ENCODE data around the gene FBN3. TPM values are rescaled to one million over a fixed set of nuclear protein-coding genes. Genes with fewer than 3 reads are reported as not detected.
A peak's percentile ranks its signal among the peaks of the same experiment; 100 is the strongest.

Gene FBN3
- polyA plus RNA-seq, 3 donors, result not detected

DNA sequence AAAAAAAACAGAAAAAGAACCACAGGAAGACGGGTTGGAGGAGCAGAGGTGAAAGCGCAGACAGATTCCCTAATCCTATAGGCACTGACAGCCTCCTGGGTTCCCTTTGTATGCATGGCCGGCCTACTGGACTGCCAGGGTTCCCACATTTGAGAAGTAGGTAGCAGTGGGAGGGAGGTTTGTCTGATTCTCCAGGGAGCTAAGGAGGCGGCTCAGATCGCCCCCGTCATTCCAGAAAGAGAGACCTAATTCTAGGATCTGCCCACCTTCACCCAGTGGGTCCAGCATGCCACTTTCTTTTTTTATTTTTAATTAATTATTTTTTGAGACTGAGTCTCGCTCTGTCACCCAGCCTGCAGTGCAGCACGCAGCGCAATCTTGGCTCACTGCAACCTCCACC is 106.5 kb downstream of the FBN3 start:
- Histone ChIP-seq H3K4me3 (replicated peaks in 1 of 3; ENCODE audit: low read depth in 2 of 3, low read length in 3 of 3) (no peak overlapping the region), H3K27ac (ENCODE audit: low read depth in 1 of 2, low read length in 2 of 2) (no peak overlapping the region), H3K27me3 (ENCODE audit: control insufficient read depth in 2 of 2, insufficient read depth in 2 of 2, low read length in 2 of 2) (no peaks in the 10 kb centered on the region), H3K4me2 (replicated peaks; ENCODE audit: extremely low read depth, low read length, poor library complexity, severe bottlenecking) (no peak overlapping the region), H4K20me1 (ENCODE audit: insufficient read depth, low read length) (no peaks in the 10 kb centered on the region), H3K4me1 (ENCODE audit: control insufficient read depth in 1 of 2, insufficient read depth in 2 of 2, low read length in 2 of 2) (no peaks in the 10 kb centered on the region), H2AFZ (ENCODE audit: insufficient read depth, low read depth, low read length, poor library complexity, severe bottlenecking) (no peak overlapping the region), H3K9ac (ENCODE audit: insufficient read depth, low read length, poor library complexity, severe bottlenecking) (no peak overlapping the region), H3K36me3 (replicated peaks in 1 of 2; ENCODE audit: control insufficient read depth in 1 of 2, insufficient read depth in 2 of 2, low read length in 2 of 2) (no peaks in the 10 kb centered on the region), H3K79me2 (ENCODE audit: insufficient read depth, low read length) (no peaks in the 10 kb centered on the region), H3K9me3 (replicated peaks in 1 of 2; ENCODE audit: control insufficient read depth in 1 of 2, insufficient read depth in 1 of 2, low read length in 2 of 2) (no peaks in the 10 kb centered on the region)
- H3K27me3 Mint-ChIP-seq (ENCODE audit: low read depth in 3 of 3), result peaks cover 7 to 15% (median 10%) of the 10 kb centered on the region in 3 donors
- intact Hi-C loops (cut with micrococcal nuclease), result no loop called here
- DNase-seq, result no peak
- H3K27ac Mint-ChIP-seq, result no peak overlapping the region
- peaks cover 0 to 2% (median 0%) of the 10 kb centered on the region in 7 donors for H3K9me3 Mint-ChIP-seq
- TF ChIP-seq, protein P1, sequence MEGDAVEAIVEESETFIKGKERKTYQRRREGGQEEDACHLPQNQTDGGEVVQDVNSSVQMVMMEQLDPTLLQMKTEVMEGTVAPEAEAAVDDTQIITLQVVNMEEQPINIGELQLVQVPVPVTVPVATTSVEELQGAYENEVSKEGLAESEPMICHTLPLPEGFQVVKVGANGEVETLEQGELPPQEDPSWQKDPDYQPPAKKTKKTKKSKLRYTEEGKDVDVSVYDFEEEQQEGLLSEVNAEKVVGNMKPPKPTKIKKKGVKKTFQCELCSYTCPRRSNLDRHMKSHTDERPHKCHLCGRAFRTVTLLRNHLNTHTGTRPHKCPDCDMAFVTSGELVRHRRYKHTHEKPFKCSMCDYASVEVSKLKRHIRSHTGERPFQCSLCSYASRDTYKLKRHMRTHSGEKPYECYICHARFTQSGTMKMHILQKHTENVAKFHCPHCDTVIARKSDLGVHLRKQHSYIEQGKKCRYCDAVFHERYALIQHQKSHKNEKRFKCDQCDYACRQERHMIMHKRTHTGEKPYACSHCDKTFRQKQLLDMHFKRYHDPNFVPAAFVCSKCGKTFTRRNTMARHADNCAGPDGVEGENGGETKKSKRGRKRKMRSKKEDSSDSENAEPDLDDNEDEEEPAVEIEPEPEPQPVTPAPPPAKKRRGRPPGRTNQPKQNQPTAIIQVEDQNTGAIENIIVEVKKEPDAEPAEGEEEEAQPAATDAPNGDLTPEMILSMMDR (IDR thresholded peaks at IDR 0.05), result no peak
- 87% methylated on average over 3 of the region's 9 CpGs for WGBS (ENCODE audit: insufficient coverage)
- peaks cover 2% of the 10 kb centered on the region for H3K4me1 Mint-ChIP-seq
- no peak overlapping the region for H3K4me3 Mint-ChIP-seq
- no peaks in the 10 kb centered on the region for H3K36me3 Mint-ChIP-seq

DNA sequence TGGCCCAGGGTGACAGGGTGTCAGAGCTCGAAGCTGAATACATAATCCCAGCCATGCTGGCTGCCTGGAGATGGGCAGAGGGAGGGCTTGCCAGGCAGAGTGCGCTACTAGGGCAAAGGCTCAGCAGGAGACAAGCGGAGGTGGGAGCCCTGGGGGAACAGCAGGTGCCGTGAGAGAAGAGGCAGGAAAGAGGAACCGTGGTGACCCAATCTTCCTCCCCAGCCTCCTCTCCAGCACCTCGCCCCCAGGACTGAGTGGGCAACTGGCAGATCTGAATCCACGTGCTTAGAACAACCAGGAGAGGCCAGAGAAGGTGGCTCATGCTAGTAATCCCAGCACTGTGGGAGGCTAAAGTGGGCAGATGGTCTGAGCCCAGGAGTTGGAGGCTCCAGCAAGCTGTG is 107.9 kb downstream of the FBN3 start:
- Histone ChIP-seq H3K4me2 (replicated peaks; ENCODE audit: extremely low read depth, low read length, poor library complexity, severe bottlenecking) (no peak overlapping the region), H4K20me1 (ENCODE audit: insufficient read depth, low read length) (no peaks in the 10 kb centered on the region), H3K4me1 (ENCODE audit: control insufficient read depth in 1 of 2, insufficient read depth in 2 of 2, low read length in 2 of 2) (no peaks in the 10 kb centered on the region), H3K4me3 (replicated peaks in 1 of 3; ENCODE audit: low read depth in 2 of 3, low read length in 3 of 3) (no peak overlapping the region), H3K36me3 (replicated peaks in 1 of 2; ENCODE audit: control insufficient read depth in 1 of 2, insufficient read depth in 2 of 2, low read length in 2 of 2) (no peaks in the 10 kb centered on the region), H3K27ac (ENCODE audit: low read depth in 1 of 2, low read length in 2 of 2) (no peak overlapping the region), H3K27me3 (ENCODE audit: control insufficient read depth in 2 of 2, insufficient read depth in 2 of 2, low read length in 2 of 2) (no peaks in the 10 kb centered on the region), H3K9me3 (replicated peaks in 1 of 2; ENCODE audit: control insufficient read depth in 1 of 2, insufficient read depth in 1 of 2, low read length in 2 of 2) (no peaks in the 10 kb centered on the region), H3K9ac (ENCODE audit: insufficient read depth, low read length, poor library complexity, severe bottlenecking) (no peak overlapping the region), H3K79me2 (ENCODE audit: insufficient read depth, low read length) (no peaks in the 10 kb centered on the region), H2AFZ (ENCODE audit: insufficient read depth, low read depth, low read length, poor library complexity, severe bottlenecking) (no peak overlapping the region)
- Mint-ChIP-seq H3K9me3 (peaks cover 0 to 1% (median 0%) of the 10 kb centered on the region in 7 donors), H3K27ac (no peak overlapping the region), H3K4me1 (peaks cover 4% of the 10 kb centered on the region), H3K4me3 (peak overlapping the region in 1 of 2 donors; percentile 21), H3K27me3 (ENCODE audit: low read depth in 3 of 3) (peaks cover 6 to 10% (median 9%) of the 10 kb centered on the region in 3 donors), H3K36me3 (no peaks in the 10 kb centered on the region)
- WGBS (ENCODE audit: insufficient coverage), result 35% methylated on average over 4 of the region's 7 CpGs
- intact Hi-C loops (cut with micrococcal nuclease), result no loop called here
- DNase-seq, result no peak
- TF ChIP-seq, protein P1 (IDR thresholded peaks at IDR 0.05), result no peak
